Measurements from ENCODE around the gene CD46.
A peak's percentile ranks its signal among the peaks of the same experiment; 100 is the strongest.

The CD46 gene

GRCh38 chr1:207817778-207818751, 66.2 kb downstream of the CD46 start:
- DNase-seq: no peak

- DNase-seq: no peak
Observed at GRCh38 chr1:207818971-207819451, 67.2 kb downstream of the CD46 start.

GRCh38 chr1:207820568-207821463, 69.0 kb downstream of the CD46 start:
- DNase-seq: no peak

- no peak for DNase-seq
Observed at GRCh38 chr1:207821464-207822045, 69.7 kb downstream of the CD46 start.

- peak; percentile 74 for DNase-seq
Observed at GRCh38 chr1:207822124-207822601, 70.3 kb downstream of the CD46 start.

GRCh38 chr1:207822602-207823451, 71.0 kb downstream of the CD46 start:
- peak; percentile 96 for DNase-seq

GRCh38 chr1:207823531-207823879, 71.7 kb downstream of the CD46 start:
- no peak for DNase-seq

GRCh38 chr1:207823880-207824566, 72.2 kb downstream of the CD46 start:
- DNase-seq: peak; percentile 96

- no peak for DNase-seq
Observed at GRCh38 chr1:207824691-207825408, 73.0 kb downstream of the CD46 start.

- no peak for DNase-seq
Observed at GRCh38 chr1:207825409-207825695, 73.5 kb downstream of the CD46 start.

- DNase-seq: peak; percentile 22
Observed at GRCh38 chr1:207825719-207826556, 74.1 kb downstream of the CD46 start.

GRCh38 chr1:207826557-207827487, 75.0 kb downstream of the CD46 start:
- peak; percentile 88 for DNase-seq

GRCh38 chr1:207827488-207827830, 75.6 kb downstream of the CD46 start:
- DNase-seq: no peak

- no peak for DNase-seq
Observed at GRCh38 chr1:207828046-207828445, 76.2 kb downstream of the CD46 start.

- peak; percentile 85 for DNase-seq
Observed at GRCh38 chr1:207828485-207829158, 76.8 kb downstream of the CD46 start.

- DNase-seq: no peak
Observed at GRCh38 chr1:207829576-207829975, 77.7 kb downstream of the CD46 start.

- no peak for DNase-seq
Observed at GRCh38 chr1:207830788-207831187, 78.9 kb downstream of the CD46 start.

Data from DMS153 (cell line).